Measurements from ENCODE around the gene AHCY.
"Not testable (repeated sequence)": the region's sequence is repeated elsewhere in the genome, so short reads cannot be mapped to it uniquely, and the experiment has no call there.

The AHCY gene

GRCh38 chr20:34252431-34253086, 50.6 kb downstream of the AHCY start:
- not testable (repeated sequence) for DNase-seq

DNA sequence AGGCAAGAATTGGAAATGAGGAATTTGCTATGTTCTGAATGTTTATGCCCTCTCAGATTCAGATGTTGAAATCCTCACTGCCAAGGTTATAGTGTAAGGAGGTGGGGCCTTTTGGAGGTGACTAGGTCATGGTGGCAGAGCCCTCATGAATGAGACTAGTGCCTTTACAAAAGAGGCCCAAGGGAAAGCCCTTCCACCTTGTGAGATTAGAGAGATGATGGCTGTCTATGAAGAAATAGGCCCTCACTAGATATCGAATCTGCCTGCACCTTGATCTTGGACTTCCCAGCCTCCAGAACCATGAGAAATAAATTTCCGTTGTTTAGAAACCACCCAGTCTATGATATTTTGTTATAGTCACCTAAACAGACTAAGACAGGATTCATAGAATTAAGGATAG, 51.5 kb downstream of the AHCY start:
- no peak for DNase-seq

- no peak for DNase-seq
These were observed 53.1 kb downstream of the AHCY start for GRCh38 chr20:34250005-34250404.

DNA sequence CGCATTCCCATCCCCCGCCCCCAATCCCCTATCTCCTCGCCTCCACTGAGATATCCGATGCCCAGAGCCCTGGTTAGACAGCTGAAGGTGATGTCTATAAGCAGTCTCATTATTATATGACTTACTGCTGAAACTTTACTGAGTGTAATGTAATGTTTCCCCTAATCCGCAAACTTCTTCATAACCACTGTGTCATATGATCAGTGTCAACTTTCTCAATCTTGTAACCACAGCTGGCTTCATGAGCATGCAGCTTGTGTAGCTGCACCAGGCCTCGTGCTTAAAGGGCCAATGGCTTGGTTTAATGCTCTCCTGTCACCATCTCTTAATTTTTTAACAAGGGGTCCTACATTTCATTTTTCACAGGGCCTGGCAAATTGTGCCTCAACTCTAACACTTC, 53.9 kb downstream of the AHCY start:
- DNase-seq, result no peak

GRCh38 chr20:34246126-34246626, 57.0 kb downstream of the AHCY start:
- DNase-seq, result no peak

GRCh38 chr20:34243377-34243776, 59.8 kb downstream of the AHCY start:
- DNase-seq, result no peak

DNA sequence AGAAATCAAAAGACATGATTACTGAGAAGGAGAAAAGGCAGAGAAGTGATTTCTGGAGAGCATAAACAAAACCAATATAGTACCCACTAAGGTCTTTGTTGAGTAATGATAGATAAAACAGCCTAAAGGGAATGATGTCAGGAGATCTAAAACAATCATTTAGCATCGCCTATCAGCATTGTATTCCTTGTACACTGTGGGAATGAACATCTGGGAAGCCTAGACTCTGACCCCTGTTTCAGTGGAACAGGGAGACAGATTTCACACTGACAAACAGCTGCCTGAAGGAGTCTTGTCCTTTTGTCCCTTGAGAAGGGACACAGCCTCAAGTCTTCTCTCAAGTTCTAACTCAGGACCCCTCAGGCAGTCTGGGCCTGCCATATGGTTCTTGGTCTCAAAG, 60.3 kb downstream of the AHCY start:
- no peak for DNase-seq

DNA sequence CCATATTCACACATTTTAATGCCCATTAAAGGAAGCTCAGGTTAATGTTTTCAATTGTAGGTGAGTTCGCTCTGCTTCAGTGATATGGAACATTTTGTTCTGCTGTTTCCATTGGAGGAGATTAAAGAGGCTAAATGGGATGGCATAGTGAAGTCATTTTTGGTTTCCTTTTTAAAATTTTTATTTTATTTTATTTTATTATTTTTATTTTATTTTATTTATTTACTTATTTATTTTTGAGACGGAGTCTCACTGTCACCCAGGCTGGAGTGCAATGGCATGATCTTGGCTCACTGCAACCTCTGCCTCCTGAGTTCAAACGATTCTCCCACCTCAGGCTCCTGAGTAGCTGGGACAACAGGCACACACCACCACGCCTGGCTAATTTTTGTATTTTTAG, 61.1 kb downstream of the AHCY start:
- DNase-seq, result not testable (repeated sequence)

DNA sequence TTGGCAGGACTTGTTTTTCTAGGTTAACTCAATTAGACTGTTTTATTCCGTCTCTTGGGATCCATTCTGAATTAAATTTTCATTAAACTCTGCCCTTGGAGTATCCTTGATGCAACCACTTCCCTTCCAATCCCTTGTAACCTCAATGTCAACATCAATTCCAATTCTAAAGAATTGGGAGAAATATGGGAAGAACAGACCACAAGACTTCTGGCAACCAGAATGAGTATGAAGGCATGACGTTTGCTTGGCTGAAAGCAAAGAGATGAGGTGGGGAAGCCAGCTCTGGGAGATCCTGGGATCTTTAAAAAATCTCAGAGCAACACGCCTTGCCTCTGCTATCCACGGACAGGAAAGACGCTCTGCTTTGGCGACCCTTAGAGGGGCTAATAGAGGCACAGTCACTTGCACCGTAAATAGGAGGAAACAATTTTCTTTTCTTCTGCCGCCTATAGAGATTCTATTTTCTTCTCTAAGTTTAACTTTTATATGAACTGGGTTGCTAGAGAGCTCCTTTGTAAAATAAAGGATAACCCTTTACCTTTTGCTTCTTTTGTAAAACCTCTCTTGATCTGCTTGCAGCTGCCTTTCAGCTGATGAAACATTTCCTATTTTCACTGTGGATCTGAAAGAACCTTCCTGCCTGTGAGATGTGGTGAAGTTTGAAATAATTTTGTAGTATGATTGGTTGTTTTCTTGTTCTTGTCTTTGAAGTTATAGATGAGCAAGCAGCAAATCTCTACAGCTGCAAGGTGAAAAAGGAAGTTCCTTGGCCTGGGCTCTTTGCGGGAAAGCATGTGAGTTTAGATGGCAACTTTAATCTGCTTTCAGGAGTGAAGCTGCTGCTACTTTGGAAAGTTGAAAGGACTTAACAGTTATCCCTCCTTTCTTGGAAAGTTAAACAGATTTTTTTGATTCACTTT, 62.2 kb downstream of the AHCY start, which contains the start of gene ASIP:
TSS of gene ASIP (plus strand) at position 731 of the 923 bp plus-strand sequence. CDS start 18,952 bp downstream, outside the sequence.
- no peak for DNase-seq

- DNase-seq, result no peak
These were observed 63.0 kb downstream of the AHCY start for GRCh38 chr20:34240121-34240520.

GRCh38 chr20:34237942-34238341, 65.2 kb downstream of the AHCY start:
- DNase-seq, result no peak

DNA sequence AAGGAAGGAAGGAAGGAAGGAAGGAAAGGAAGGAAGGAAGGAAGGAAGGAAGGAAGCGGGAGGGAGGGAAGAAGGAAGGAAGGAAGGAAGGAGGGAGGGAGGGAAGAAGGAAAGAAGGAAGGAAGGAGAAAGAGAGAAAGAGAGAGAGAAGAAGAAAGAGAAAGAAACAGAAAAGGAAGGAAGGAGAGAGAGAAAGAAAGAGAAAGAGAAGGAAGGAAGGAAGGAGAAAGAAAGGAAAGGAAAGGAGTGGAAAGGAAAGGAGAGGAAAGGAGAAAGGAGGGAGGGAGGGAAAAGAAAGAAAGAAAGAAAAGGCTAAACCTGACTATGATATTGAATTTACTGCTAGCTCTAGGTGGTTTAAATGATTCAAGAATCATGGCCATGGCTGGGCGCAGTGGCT, 67.3 kb downstream of the AHCY start:
- DNase-seq, result no peak

DNA sequence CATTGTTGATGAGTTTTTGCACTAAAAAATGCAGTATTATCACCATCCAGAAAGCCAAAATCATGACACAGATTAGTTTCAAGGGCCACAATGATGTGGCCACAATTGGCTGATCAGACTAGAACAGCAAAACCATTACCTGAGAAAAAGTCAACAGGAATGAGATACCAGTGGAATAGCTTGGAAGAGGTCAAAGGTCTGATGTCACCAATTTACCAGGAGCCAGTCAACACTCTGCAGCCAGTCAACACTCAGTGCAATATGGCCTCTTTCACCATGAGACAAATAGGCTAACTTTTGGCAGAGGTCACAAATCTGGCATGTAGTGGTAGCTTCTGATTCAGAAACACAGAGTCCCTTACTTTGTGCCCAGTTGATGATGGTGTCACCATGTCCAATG, 69.5 kb downstream of the AHCY start:
- no peak for DNase-seq

DNA sequence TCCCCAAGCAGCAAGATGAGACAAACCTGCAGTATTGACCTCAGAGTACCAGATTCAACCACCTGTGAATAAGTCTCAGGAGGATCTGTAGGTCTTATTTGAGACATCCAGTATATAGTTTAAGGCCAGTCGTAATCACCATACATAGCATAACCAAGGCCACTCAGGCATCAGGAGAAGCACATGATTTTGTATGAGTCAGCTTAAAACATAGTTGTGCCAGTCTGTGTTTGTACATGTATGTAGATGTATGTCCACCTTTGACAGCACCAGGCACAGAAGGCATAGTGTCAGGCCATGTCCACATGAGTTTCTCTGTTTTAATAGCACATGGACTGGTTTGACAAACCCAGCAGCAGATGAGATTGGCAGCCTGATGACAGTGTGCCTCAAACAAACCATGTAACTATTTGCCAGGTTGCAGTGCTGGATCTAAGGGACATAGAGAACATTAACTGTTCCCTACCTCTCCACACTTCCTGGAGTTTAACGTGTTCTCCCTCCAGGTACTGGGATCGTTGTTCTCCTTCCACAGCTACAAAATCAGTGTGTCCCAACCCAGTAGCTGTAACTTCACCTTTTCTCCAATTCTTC, 70.6 kb downstream of the AHCY start:
- DNase-seq, result no peak

DNA sequence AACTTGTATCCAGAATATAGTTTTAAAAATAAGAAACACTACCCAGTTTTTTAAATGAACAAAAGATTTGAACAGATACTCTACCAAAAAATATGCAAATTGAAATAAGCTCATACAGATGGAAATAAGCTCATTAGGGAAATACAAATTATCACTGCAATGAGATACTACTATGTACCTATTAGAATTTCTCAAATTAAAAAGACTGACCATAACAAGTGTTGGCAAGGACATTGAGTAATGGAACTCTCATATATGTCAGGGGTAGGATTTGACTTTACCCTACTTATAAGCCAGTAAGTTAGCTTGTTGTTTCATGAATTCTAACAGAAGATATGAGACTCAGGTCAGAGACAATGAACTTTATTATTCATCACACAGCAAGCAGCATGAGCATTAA, 71.5 kb downstream of the AHCY start:
- no peak for DNase-seq
